DOHH2 (cell line): Measurements from ENCODE around the gene KRR1.

Experiments
- H3F3A ChIP-seq: fragments of 200-600 bp; sonication (generic), shearing (Covaris generic); 2 replicates; pipeline ENCODE4 v1.6.0; 2016; ENCODE audit warnings: antibody characterized with exemption, mild to moderate bottlenecking; ENCODE audit not compliant: control insufficient read depth, insufficient read depth
- H3K27ac ChIP-seq: fragments of 200-600 bp; sonication (generic); 2 replicates; pipeline ENCODE4 v1.5.1; 2014; ENCODE audit warnings: low read depth, mild to moderate bottlenecking, low read length, moderate library complexity
- H3K27me3 ChIP-seq: fragments of 200-600 bp; sonication (generic); 2 replicates; pipeline ENCODE4 v1.6.1; 2014; ENCODE audit warnings: mild to moderate bottlenecking, low read length, mixed read lengths; ENCODE audit not compliant: control insufficient read depth
- H3K36me3 ChIP-seq: fragments of 200-600 bp; sonication (generic); 2 replicates; pipeline ENCODE4 v1.6.1; 2014; ENCODE audit warnings: mild to moderate bottlenecking, low read length, moderate library complexity, mixed read lengths; ENCODE audit not compliant: control insufficient read depth
- H3K4me1 ChIP-seq: fragments of 200-600 bp; sonication (generic); 2 replicates; pipeline ENCODE4 v1.6.1; 2014; ENCODE audit warnings: mild to moderate bottlenecking, low read length, mixed read lengths; ENCODE audit not compliant: control insufficient read depth
- H3K4me2 ChIP-seq: fragments of 200-600 bp; sonication (generic); 2 replicates; pipeline ENCODE4 v1.6.0; 2014; ENCODE audit warnings: mild to moderate bottlenecking, low read length, moderate library complexity
- H3K4me3 ChIP-seq: fragments of 200-600 bp; sonication (generic); 2 replicates; pipeline ENCODE4 v1.5.1; 2014; ENCODE audit warnings: mild to moderate bottlenecking, low read length, mixed read lengths
- H3K79me2 ChIP-seq: fragments of 200-600 bp; sonication (generic); 2 replicates; pipeline ENCODE4 v1.6.1; 2014; ENCODE audit warnings: mild to moderate bottlenecking, low read length, mixed read lengths; ENCODE audit not compliant: control insufficient read depth
- H3K9me2 ChIP-seq: fragments of 200-600 bp; sonication (generic); replicated peaks from 2 replicates; pipeline ENCODE4 v1.6.1; 2014; ENCODE audit warnings: mild to moderate bottlenecking, low read length, mixed read lengths; ENCODE audit not compliant: control insufficient read depth
- H3K9me3 ChIP-seq: fragments of 200-600 bp; sonication (generic); 2 replicates; pipeline ENCODE4 v1.6.1; 2014; ENCODE audit warnings: antibody characterized with exemption, low read length, mixed read lengths; ENCODE audit not compliant: control insufficient read depth, insufficient read depth
- H4K20me1 ChIP-seq: fragments of 200-600 bp; sonication (generic); 2 replicates; pipeline ENCODE4 v1.6.0; 2014; ENCODE audit warnings: low read depth, mild to moderate bottlenecking, antibody characterized with exemption, low read length, moderate library complexity; ENCODE audit not compliant: control insufficient read depth, insufficient read depth
- EZH2phosphoT487 ChIP-seq: fragments of 200-600 bp; sonication (generic); IDR thresholded peaks from 2 replicates; pipeline ENCODE4 v1.6.1; 2017; ENCODE audit warnings: borderline replicate concordance, mild to moderate bottlenecking, antibody characterized with exemption, low read length, moderate library complexity, mixed read lengths
- TF ChIP-seq, protein P1 (sequence below): fragments of 200-600 bp; sonication (generic); IDR thresholded peaks from one replicate; pipeline ENCODE4 v1.5.1; 2014; ENCODE audit warnings: antibody characterized with exemption, mild to moderate bottlenecking, low read depth, low read length; ENCODE audit not compliant: poor library complexity, severe bottlenecking

KRR1 gene

DNA sequence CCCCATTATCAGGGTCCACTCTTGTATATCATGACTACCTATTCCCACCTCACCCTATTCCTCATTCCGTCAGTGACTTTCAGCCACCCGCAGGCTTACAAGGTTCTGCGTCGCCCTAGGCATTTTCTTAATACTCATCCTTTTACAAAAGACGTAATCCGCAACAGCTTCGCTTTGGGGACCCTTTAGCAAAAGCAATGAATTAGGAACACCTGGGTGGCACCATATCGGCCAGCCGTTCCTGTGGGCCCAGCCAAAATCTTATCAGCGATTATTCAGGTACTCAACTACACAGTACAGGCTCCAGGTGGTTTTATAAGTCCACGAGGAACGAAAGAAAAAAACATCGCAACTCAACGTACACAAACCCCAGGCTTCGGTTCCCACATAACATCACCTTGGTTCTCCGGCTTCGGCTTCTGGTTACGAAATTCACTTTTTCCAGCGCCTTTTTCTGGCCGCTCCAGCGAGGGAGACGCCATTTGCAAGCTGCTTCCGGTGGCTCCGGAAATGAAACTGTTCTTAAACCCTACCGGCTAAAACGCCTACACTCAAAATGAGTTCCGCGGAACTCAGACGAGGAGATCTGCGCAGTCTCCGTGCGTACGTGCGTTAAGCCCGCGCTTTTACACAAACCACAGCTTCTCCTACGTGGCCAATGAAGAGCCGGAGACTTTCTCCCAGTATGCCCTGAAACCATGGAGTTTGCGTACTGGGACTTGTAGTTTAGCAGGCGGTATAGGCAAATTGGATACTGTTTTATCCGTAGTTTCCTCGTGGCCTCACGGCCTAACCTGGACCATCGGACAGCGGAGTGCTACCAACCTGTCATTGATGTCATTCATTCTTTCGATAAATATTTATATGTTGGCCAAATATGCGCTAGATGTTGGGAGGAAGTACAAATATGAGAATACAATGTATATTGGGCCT is at the start of gene KRR1:
TSS of gene KRR1 (minus strand) at position 494 of the 933 bp plus-strand sequence. CDS start at position 482, 12 bp downstream.
- Histone ChIP-seq H3K4me2 (peak within 1 kb of the TSS; percentile 87), H3K36me3 (peaks cover 43% of the 10 kb centered on the region), H3K9me3 (no peaks in the 10 kb centered on the region), H3K4me1 (peaks cover 27% of the 10 kb centered on the region), H3K27me3 (no peaks in the 10 kb centered on the region), H3K4me3 (peak within 1 kb of the TSS; percentile 94), H3K9me2 (no peaks in the 10 kb centered on the region), H3F3A (peaks cover 11% of the 10 kb centered on the region), H3K79me2 (peaks cover 54% of the 10 kb centered on the region), H3K27ac (peak within 1 kb of the TSS; percentile 39), H4K20me1 (peaks cover 5% of the 10 kb centered on the region; the same call in 1 of the 2 replicates)
- TF ChIP-seq EZH2phosphoT487, result no peak
- TF ChIP-seq, protein P1, sequence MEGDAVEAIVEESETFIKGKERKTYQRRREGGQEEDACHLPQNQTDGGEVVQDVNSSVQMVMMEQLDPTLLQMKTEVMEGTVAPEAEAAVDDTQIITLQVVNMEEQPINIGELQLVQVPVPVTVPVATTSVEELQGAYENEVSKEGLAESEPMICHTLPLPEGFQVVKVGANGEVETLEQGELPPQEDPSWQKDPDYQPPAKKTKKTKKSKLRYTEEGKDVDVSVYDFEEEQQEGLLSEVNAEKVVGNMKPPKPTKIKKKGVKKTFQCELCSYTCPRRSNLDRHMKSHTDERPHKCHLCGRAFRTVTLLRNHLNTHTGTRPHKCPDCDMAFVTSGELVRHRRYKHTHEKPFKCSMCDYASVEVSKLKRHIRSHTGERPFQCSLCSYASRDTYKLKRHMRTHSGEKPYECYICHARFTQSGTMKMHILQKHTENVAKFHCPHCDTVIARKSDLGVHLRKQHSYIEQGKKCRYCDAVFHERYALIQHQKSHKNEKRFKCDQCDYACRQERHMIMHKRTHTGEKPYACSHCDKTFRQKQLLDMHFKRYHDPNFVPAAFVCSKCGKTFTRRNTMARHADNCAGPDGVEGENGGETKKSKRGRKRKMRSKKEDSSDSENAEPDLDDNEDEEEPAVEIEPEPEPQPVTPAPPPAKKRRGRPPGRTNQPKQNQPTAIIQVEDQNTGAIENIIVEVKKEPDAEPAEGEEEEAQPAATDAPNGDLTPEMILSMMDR, result no peak

DNA sequence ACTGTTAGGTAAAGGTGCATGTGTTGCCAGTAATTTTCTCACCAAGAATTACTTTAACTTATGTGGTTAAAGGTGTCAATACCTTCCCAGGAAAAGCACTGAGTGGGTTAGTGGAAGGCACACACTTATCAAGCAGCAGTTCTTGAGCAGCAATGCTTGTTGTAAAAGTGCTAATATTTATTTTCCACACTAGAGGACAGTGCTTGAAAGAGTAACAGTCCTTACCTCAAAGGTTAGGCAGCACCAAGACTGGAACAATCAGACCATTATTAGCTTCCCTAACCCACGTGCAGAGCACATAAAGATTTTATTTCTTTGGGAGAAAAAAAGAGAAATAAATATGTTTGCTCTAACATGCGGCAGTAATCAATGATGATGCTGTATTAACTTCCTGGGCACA is 48.8 kb upstream of the KRR1 start:
- Histone ChIP-seq H4K20me1 (no peaks in the 10 kb centered on the region), H3K27me3 (peaks cover 11% of the 10 kb centered on the region), H3K27ac (no peak overlapping the region), H3K4me2 (no peak overlapping the region), H3K9me2 (no peaks in the 10 kb centered on the region), H3K36me3 (no peaks in the 10 kb centered on the region), H3K4me3 (no peak overlapping the region), H3K79me2 (no peaks in the 10 kb centered on the region), H3F3A (no peaks in the 10 kb centered on the region), H3K9me3 (no peaks in the 10 kb centered on the region), H3K4me1 (no peaks in the 10 kb centered on the region)
- TF ChIP-seq, protein P1, result no peak
- no peak for TF ChIP-seq EZH2phosphoT487

DNA sequence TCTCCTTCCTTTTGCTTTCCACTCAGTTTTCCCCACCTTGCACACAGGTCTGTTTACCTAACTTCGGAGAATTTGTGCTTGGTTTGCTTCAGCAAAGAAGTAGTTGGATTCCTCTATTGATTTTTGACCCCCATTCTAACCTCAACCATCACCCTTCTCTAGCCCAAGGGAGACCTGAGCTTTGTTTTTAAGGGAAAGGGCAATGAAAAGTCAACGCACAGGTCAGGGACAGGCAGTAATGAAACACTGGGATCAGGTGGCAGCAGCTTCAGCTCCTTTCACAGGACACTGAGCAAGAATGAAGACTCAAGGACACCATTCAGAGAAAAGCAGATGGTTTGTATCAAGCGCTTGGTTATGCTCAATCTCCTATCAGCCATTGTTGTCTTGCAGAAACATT is 46.9 kb upstream of the KRR1 start:
- Histone ChIP-seq H3K9me2 (no peaks in the 10 kb centered on the region), H3K4me1 (no peaks in the 10 kb centered on the region), H4K20me1 (no peaks in the 10 kb centered on the region), H3K9me3 (no peaks in the 10 kb centered on the region), H3F3A (no peaks in the 10 kb centered on the region), H3K4me3 (no peak overlapping the region), H3K36me3 (no peaks in the 10 kb centered on the region), H3K27ac (no peak overlapping the region), H3K79me2 (no peaks in the 10 kb centered on the region), H3K4me2 (no peak overlapping the region), H3K27me3 (peaks cover 11% of the 10 kb centered on the region)
- no peak for TF ChIP-seq EZH2phosphoT487
- TF ChIP-seq, protein P1, result no peak
